Upper lobe of left lung (tissue), 6 donors: Measurements from ENCODE around the gene YKT6. TPM values are rescaled to one million over a fixed set of nuclear protein-coding genes. Genes with fewer than 3 reads are reported as not detected.
"Not testable (repeated sequence)": the region's sequence is repeated elsewhere in the genome, so short reads cannot be mapped to it uniquely, and the experiment has no call there.

Source experiments
- ATAC-seq, 2 donors: fragments of 200-7000 bp; cut with Tn5 transposase; one replicate each; pipeline ENCODE4 v1.9.1; 2022; ENCODE audit warnings: mild to moderate bottlenecking in 2 of 2, moderate library complexity in 2 of 2; ENCODE audit not compliant: low FRiP score in 2 of 2
- DNase-seq, 2 donors: peaks; one replicate each; pipeline ENCODE4 v3.0.0-alpha.2; 2019 to 2020
- H3K27ac ChIP-seq, 4 donors: fragments of 200-600 bp; sonication (generic); one replicate each; pipeline ENCODE4 v1.5.1; 2016 to 2019
- H3K27me3 ChIP-seq, 4 donors: fragments of 200-600 bp; sonication (generic); one replicate each; pipeline ENCODE4 v1.5.1; 2017 to 2019
- H3K36me3 ChIP-seq, 4 donors: fragments of 200-600 bp; sonication (generic); one replicate each; pipeline ENCODE4 v1.5.1; 2016 to 2019
- H3K4me1 ChIP-seq, 4 donors: fragments of 200-600 bp; sonication (generic); one replicate each; pipeline ENCODE4 v1.5.1; 2018 to 2019
- H3K4me3 ChIP-seq, 4 donors: fragments of 200-600 bp; sonication (generic); one replicate each; pipeline ENCODE4 v1.5.1; 2017 to 2019; ENCODE audit warnings: mild to moderate bottlenecking in 2 of 4, moderate library complexity in 1 of 4
- H3K9me3 ChIP-seq, 4 donors: fragments of 200-600 bp; sonication (generic); one replicate each; pipeline ENCODE4 v1.5.1; 2018 to 2019
- CTCF ChIP-seq, 6 experiments: fragments of 450-650 bp in 4 of 6; fragments of 200-600 bp in 2 of 6; sonication (generic) in 2 of 6; IDR thresholded peaks; one replicate each; pipeline ENCODE4 v1.5.1; 2016 to 2019; ENCODE audit warnings: antibody characterized with exemption in 6 of 6
- EP300 ChIP-seq, 4 donors: sonication (generic); formaldehyde crosslinking; IDR thresholded peaks; one replicate each; pipeline ENCODE4 v1.5.1; 2017; ENCODE audit warnings: antibody characterized with exemption in 4 of 4, control low read depth in 2 of 4
- POLR2A ChIP-seq, 4 donors: fragments of 450-650 bp; IDR thresholded peaks; one replicate each; pipeline ENCODE4 v1.5.1; 2016 to 2017; ENCODE audit warnings: antibody characterized with exemption in 4 of 4, mild to moderate bottlenecking in 2 of 4
- POLR2AphosphoS5 ChIP-seq, 2 donors: sonication (generic); formaldehyde crosslinking; IDR thresholded peaks; one replicate each; pipeline ENCODE4 v1.5.1; 2017; ENCODE audit warnings: antibody characterized with exemption in 2 of 2
- WGBS, 2 donors: methylation state at CpG; one replicate each; pipeline ENCODE4 v1.1.5; 2017 to 2018; 5-methylcytosine and 5-hydroxymethylcytosine counted together
- total RNA-seq, 6 donors: library from RNA; depleted of rRNA in 4 of 6; stranded (reverse); fragments of >200 nt in 4 of 6; gene quantifications; one replicate each; pipeline versions ENCODE4 v1.1.0 to v1.2.1, GENCODE V29; 2016 to 2021
- donor health status: DM: no; HTN: no; CAD: no; lungs with moderate emphysema.
- donor health status: DM: no; HTN: yes; CAD: no; lungs with severe emphysema.

YKT6 gene
- total RNA-seq, 6 donors from 2014 or later = 29.3 to 70.2 (median 53.1) TPM

- H3K27me3 ChIP-seq = no peaks in the 10 kb centered on the region
- H3K4me3 ChIP-seq = no peak overlapping the region
- DNase-seq (no peak), ATAC-seq (no peak)
- H3K4me1 ChIP-seq = no peaks in the 10 kb centered on the region
- 40 to 56% methylated on average over 3 of the region's 3 CpGs for WGBS, 2 donors
- H3K36me3 ChIP-seq = no peaks in the 10 kb centered on the region
- no peaks in the 10 kb centered on the region for H3K9me3 ChIP-seq
- TF ChIP-seq POLR2AphosphoS5 (IDR thresholded peaks at IDR 0.05) (no peak), POLR2A (IDR thresholded peaks at IDR 0.05) (no peak), EP300 (IDR thresholded peaks at IDR 0.05) (no peak), CTCF (IDR thresholded peaks at IDR 0.05) (no peak)
- H3K27ac ChIP-seq = no peak overlapping the region
These were observed 26.7 kb upstream of the YKT6 start for GRCh38 chr7:44173911-44174693.

- H3K4me3 ChIP-seq, H3K4me1 ChIP-seq: not testable (repeated sequence)
- 70 to 75% methylated on average over 1 of the region's 1 CpG for WGBS, 2 donors
These were observed 26.2 kb upstream of the YKT6 start for GRCh38 chr7:44174694-44174948.

GRCh38 chr7:44175730-44176129, 25.0 kb upstream of the YKT6 start:
- H3K4me3 ChIP-seq = no peak overlapping the region
- 50 to 73% methylated on average over 2 to 3 of the region's 3 CpGs for WGBS, 2 donors
- no peaks in the 10 kb centered on the region for H3K4me1 ChIP-seq
- no peak overlapping the region for H3K27ac ChIP-seq
- DNase-seq = no peak
- H3K27me3 ChIP-seq = no peaks in the 10 kb centered on the region
- no peaks in the 10 kb centered on the region for H3K9me3 ChIP-seq
- H3K36me3 ChIP-seq = no peaks in the 10 kb centered on the region
- TF ChIP-seq EP300 (IDR thresholded peaks at IDR 0.05) (no peak), POLR2A (IDR thresholded peaks at IDR 0.05) (no peak), CTCF (IDR thresholded peaks at IDR 0.05) (no peak), POLR2AphosphoS5 (IDR thresholded peaks at IDR 0.05) (no peak)
- ATAC-seq = no peak

More at GRCh38 chr7:44174694-44174948, 26.2 kb upstream of the YKT6 start:
- H3K27ac ChIP-seq, H3K27me3 ChIP-seq, ATAC-seq, DNase-seq, H3K9me3 ChIP-seq, H3K36me3 ChIP-seq: not testable (repeated sequence)

GRCh38 chr7:44176486-44176885, 24.3 kb upstream of the YKT6 start:
- no peak for DNase-seq
- WGBS, 2 donors = 62 to 75% methylated on average over 6 to 7 of the region's 7 CpGs
- TF ChIP-seq POLR2AphosphoS5 (IDR thresholded peaks at IDR 0.05) (no peak), EP300 (IDR thresholded peaks at IDR 0.05) (no peak), POLR2A (IDR thresholded peaks at IDR 0.05) (no peak), CTCF (IDR thresholded peaks at IDR 0.05) (no peak)

GRCh38 chr7:44177570-44178131, 23.1 kb upstream of the YKT6 start:
- H3K27ac ChIP-seq = no peak overlapping the region
- no peaks in the 10 kb centered on the region for H3K27me3 ChIP-seq
- H3K36me3 ChIP-seq = no peaks in the 10 kb centered on the region
- 77 to 85% methylated on average over 4 of the region's 4 CpGs for WGBS, 2 donors
- H3K4me3 ChIP-seq = no peak overlapping the region
- H3K9me3 ChIP-seq = no peaks in the 10 kb centered on the region
- TF ChIP-seq EP300 (IDR thresholded peaks at IDR 0.05) (no peak), POLR2AphosphoS5 (IDR thresholded peaks at IDR 0.05) (no peak), CTCF (IDR thresholded peaks at IDR 0.05) (no peak), POLR2A (IDR thresholded peaks at IDR 0.05) (no peak)
- DNase-seq (no peak), ATAC-seq (no peak)
- H3K4me1 ChIP-seq = no peaks in the 10 kb centered on the region

More at GRCh38 chr7:44176486-44176885, 24.3 kb upstream of the YKT6 start:
- no peaks in the 10 kb centered on the region for H3K4me1 ChIP-seq
- H3K36me3 ChIP-seq = no peaks in the 10 kb centered on the region
- no peaks in the 10 kb centered on the region for H3K27me3 ChIP-seq
- H3K4me3 ChIP-seq = no peak overlapping the region
- H3K27ac ChIP-seq = no peak overlapping the region
- H3K9me3 ChIP-seq = no peaks in the 10 kb centered on the region
- ATAC-seq = no peak
